NCI-H2081 (cell line): Measurements from ENCODE around the gene PATZ1.
A peak's percentile ranks its signal among the peaks of the same experiment; 100 is the strongest.
"Not testable (repeated sequence)": the region's sequence is repeated elsewhere in the genome, so short reads cannot be mapped to it uniquely, and the experiment has no call there.

Source experiments
- DNase-seq, 2 experiments: peaks; one replicate each; lab custom pipeline; 2025; lab: John Stamatoyannopoulos, UW

The PATZ1 gene

GRCh38 chr22:31343235-31344191 is 2.6 kb downstream of the PATZ1 start:
- DNase-seq = peak; percentile 44 to 62

DNA sequence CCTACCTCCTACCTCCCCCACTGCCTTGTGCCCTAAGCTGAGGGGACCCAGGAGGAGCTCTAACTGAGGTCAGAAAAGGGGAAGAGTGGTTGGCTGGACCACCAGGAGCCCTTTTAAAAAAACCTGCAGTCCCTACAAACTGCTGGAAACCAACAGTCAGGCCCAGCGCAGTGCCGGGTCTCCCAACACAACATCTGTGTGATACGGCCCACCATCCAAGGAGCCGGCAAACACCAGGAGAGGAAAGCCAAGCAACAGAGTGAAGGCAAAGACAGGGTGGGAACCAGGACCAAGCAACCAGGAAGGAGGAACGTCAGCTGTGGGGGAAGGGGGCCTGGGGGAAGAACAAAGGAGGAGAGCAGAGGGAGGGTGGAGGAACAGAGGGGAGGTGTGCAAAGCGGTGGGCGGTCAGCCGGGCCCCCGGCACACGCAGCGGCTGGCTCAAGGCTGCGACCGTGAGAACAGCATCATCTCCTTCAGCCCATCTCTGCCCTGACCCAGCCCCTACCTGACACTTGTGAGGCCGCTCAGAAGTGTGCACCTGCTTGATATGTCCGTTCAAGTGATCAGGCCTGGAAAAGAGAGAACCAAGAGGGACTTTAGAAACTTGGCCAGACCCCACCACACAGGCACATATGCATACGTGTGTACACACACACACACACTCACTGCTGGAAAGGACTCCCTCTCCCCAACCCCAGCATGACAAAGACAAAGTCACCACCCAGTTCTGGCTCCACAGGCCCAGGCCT is 3.6 kb downstream of the PATZ1 start:
- DNase-seq = no peak

GRCh38 chr22:31341386-31342088 is 4.6 kb downstream of the PATZ1 start:
- DNase-seq = no peak

- DNase-seq = no peak
Observed at GRCh38 chr22:31340765-31341247, 5.3 kb downstream of the PATZ1 start.

DNA sequence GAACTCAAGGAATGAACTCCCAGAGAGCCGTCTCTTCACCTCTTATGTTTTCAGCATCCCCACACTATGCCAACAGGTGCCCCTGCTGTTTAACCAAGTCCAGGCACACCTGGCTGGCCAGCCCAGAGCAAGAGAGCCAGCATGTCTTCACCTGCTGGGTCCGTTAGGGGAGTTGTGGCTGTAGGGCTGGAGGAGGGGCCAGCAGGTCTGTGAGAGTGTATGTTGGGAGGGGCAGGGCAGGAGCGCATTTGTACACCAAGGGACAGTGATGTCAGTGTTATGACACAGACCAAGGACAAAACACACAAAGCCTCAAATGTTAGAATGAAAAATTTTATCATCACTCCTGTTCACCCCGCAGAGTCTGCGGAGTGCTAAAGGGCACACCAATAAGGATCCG is 5.8 kb downstream of the PATZ1 start:
- no peak for DNase-seq

DNA sequence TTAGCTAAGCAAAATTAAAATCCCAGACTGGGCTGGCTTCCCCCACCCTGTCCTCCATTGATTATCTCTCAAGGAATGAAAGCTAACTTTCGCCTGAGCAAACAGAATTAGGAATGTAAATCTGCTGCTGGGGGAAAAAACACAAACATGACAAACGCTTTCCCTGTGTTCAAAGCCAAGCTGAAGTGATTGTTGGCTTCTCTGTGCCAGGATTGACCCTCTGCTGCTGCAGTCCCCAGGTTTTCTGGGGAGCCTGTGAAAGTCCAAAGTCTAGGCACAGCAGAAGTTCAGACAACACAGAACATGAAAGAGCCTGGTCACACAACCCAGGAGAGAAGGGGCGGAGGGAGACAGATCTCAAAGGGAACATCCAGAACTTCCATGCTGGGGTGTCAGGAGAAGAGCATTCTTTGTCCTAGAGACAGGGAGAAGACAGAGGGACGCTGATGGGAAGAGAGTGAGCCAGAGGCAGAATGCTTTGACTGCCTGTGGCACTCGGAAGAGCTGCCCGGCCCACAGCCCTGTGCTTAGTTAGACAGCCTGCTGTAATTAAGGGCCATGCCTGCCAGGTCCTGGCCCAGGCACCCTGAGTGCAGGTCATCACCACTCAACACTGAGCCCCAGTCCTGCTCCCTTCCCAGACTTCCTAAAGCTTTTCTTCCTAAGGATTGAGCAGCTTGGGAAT is 6.9 kb downstream of the PATZ1 start:
- no peak for DNase-seq

- DNase-seq = no peak
Observed at GRCh38 chr22:31337178-31337577, 9.0 kb downstream of the PATZ1 start.

DNA sequence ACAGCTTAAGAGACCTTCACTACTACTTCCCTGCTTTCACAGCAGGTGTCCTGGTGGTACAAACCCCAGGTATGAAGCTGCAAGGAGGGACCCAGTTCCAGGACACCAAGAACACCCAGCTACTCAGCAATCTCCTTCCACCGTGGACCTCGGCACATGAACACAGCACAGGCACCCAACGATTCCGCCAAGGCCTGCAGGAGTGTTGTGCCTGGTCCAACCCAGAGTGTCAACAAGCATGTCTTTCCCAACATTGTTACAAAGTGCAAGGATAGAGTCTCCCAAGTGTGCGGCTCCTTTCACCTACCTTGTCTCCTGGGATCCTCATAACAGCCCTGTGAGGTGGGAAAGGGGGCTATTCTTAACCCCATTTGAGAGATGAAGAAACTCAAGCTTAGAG is 11.8 kb downstream of the PATZ1 start:
- DNase-seq = no peak

- no peak for DNase-seq
Observed at GRCh38 chr22:31333641-31334040, 12.5 kb downstream of the PATZ1 start.

- no peak for DNase-seq
Observed at GRCh38 chr22:31332886-31333285, 13.3 kb downstream of the PATZ1 start.

- no peak for DNase-seq
Observed at GRCh38 chr22:31332010-31332409, 14.1 kb downstream of the PATZ1 start.

DNA sequence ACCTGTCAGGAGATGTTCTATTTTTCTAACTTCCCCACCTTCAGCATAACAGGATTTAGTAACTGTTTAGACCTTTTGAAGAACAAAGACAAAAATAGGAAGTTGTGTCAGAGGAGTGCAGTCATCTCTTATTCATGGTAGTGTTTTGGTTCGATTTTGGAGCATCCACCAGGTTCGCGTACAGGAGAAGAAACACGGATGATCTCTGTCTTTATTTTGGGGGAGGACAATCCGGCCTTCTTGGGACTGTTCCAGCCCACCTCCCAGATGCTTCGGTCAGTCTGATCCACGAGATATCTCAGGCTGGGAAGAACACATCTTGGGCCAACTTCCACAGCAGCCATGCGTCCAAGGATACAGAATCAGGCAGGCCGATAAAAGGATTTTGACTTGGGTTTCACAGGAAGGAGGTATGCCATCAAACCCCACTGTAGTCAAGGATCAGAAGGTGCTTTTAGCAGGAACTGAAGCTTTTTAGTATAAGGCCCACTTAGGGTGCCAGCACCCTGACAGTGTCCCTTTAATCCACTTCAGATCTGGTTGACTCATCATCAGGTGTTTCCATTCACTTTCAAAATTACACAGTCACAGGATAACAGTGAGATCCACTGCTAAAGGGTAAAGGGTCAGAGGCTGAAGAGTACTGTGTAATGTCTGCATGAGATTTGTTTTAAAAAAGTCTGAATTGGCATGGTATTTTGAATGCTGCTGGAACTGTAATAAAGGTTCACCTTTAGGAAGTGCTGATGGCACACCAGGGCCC is 16.5 kb downstream of the PATZ1 start:
- no peak for DNase-seq

- no peak for DNase-seq
Observed at GRCh38 chr22:31329029-31329428, 17.1 kb downstream of the PATZ1 start.

GRCh38 chr22:31328544-31328960 is 17.6 kb downstream of the PATZ1 start:
- no peak for DNase-seq

DNA sequence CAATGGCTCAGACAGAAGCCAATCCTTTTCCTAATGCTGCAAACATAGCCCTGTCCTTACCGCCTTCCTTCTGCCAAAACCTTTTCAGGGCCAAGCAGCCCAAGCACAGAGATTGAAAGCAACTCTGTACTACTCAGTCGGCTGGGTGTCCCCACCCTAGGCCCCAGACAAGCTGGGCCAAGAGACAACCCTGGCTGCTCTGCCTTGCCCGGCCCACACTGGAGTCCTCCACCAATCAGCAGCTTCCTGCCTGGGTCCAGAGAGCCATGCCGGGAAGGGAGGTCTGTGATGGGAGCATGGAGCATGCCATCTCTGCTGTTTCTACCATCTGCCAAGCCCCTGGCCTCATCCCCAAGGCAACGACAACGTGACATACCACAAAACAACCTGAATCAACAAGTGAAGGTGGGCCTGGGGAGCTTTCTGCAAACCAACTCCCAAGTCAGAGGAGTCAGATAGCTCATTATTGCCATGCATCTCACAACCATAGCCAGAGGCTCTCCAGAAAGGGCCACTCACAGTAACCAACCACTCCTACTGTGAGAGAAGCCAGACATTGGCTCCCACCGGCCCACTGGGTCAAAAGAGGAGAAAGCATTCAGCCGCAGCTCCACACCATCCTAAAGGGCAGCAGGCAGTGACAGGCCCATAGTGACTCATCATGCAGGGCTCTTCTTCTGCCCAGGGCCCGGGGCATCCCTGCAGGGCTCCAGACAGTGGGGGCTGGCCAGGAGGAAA is 18.2 kb downstream of the PATZ1 start:
- DNase-seq = no peak

- no peak for DNase-seq
Observed at GRCh38 chr22:31326877-31327276, 19.3 kb downstream of the PATZ1 start.

- DNase-seq = no peak
Observed at GRCh38 chr22:31323578-31324550, 22.3 kb downstream of the PATZ1 start.

DNA sequence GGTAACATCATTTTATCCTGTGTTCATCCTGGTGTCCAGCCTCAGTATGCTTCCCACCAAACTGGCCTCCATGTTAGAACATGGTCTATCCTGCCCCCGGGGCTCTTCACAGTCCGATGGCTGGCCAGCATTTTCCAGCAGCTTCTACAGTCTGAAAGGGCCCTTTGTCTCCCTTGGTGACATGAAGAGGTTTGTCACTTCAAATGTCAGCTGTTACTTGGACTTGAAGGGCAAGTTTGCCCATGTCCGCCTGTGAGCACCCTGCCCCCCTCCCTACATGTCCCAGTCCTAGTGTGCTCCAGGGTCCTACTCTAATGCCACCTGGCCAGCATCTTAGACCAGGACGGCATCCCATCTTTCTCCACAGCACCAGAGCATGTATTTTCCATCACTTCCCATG is 24.7 kb downstream of the PATZ1 start:
- DNase-seq = no peak

GRCh38 chr22:31314220-31314619 is 31.9 kb downstream of the PATZ1 start:
- DNase-seq = not testable (repeated sequence)
